H1 (cell line): ENCODE results near the gene LBX1. TPM values are rescaled to one million over a fixed set of nuclear protein-coding genes. Genes with fewer than 3 reads are reported as not detected.

Source experiments
- CEBPB ChIP-seq: IDR thresholded peaks from 2 replicates; pipeline ENCODE4 v1.6.1; 2012; ENCODE audit warnings: low read depth, low read length
- CREB1 ChIP-seq: IDR thresholded peaks from 2 replicates; pipeline ENCODE4 v1.6.1; 2012; ENCODE audit warnings: inconsistent platforms
- GTF2F1 ChIP-seq: IDR thresholded peaks from 2 replicates; pipeline ENCODE4 v1.6.1; 2012; ENCODE audit warnings: low read depth, low read length, improper control_type of control experiment, borderline replicate concordance
- HDAC6 ChIP-seq: IDR thresholded peaks from one replicate; pipeline ENCODE4 v1.7.1; 2012; ENCODE audit warnings: low read depth, mild to moderate bottlenecking, inconsistent platforms, low read length, moderate library complexity
- NANOG ChIP-seq: IDR thresholded peaks from 2 replicates; pipeline ENCODE4 v1.6.1; 2011; ENCODE audit warnings: low read length, low read depth, mild to moderate bottlenecking, inconsistent platforms; ENCODE audit not compliant: insufficient read depth, poor library complexity, severe bottlenecking
- SAP30 ChIP-seq: fragments of 300-600 bp; sonication (generic); IDR thresholded peaks from 2 replicates; pipeline ENCODE4 v1.7.1; 2012; ENCODE audit warnings: low read length, moderate library complexity, mild to moderate bottlenecking, inconsistent platforms; ENCODE audit not compliant: insufficient read depth, insufficient replicate concordance
- SIRT6 ChIP-seq: IDR thresholded peaks from one replicate; pipeline ENCODE4 v1.7.1; 2012; ENCODE audit warnings: low read length, inconsistent platforms
- SP2 ChIP-seq: IDR thresholded peaks from 2 replicates; pipeline ENCODE4 v1.6.1; 2012; ENCODE audit warnings: mild to moderate bottlenecking, low read length, inconsistent platforms
- polyA plus RNA-seq, 7 experiments: library from polyadenylated mRNA; depleted of rRNA in 3 of 7; stranded (reverse) in 5 of 7; unstranded in 2 of 7; fragments of >200 nt in 5 of 7; fragments of 200-250 nt in 2 of 7; gene quantifications; 1 replicate in 5 of 7; 2 replicates in 1 of 7; 4 replicates in 1 of 7; pipeline versions ENCODE4 v1.2.1 to v1.2.3, GENCODE V29; 2011 to 2013; ENCODE audit warnings: missing spikeins in 2 of 7, mixed read lengths in 2 of 7
- total RNA-seq: library from RNA; stranded (reverse); fragmentation: NEBNext Ultra II Directional; extraction: Animal tissue kit (Norgen Biotek cat#: 25700); gene quantifications from 2 replicates; pipeline ENCODE4 v1.2.1, GENCODE V29; 2021
- TF ChIP-seq, protein P1 (sequence below), 3 experiments: IDR thresholded peaks; 1 replicate in 2 of 3; 2 replicates in 1 of 3; pipeline versions ENCODE4 v1.5.1 to v1.6.1; 2011; ENCODE audit warnings: low read length in 3 of 3, mild to moderate bottlenecking in 3 of 3, inconsistent platforms in 2 of 3, low read depth in 1 of 3, moderate library complexity in 1 of 3; ENCODE audit not compliant: insufficient read depth in 1 of 3; ENCODE audit errors: control extremely low read depth in 1 of 3

LBX1 gene
- total and polyA plus RNA-seq, 2 of the 8 experiments (the other 6 are each of a cell fraction or from before 2014, with no cell fraction given), result not detected

DNA sequence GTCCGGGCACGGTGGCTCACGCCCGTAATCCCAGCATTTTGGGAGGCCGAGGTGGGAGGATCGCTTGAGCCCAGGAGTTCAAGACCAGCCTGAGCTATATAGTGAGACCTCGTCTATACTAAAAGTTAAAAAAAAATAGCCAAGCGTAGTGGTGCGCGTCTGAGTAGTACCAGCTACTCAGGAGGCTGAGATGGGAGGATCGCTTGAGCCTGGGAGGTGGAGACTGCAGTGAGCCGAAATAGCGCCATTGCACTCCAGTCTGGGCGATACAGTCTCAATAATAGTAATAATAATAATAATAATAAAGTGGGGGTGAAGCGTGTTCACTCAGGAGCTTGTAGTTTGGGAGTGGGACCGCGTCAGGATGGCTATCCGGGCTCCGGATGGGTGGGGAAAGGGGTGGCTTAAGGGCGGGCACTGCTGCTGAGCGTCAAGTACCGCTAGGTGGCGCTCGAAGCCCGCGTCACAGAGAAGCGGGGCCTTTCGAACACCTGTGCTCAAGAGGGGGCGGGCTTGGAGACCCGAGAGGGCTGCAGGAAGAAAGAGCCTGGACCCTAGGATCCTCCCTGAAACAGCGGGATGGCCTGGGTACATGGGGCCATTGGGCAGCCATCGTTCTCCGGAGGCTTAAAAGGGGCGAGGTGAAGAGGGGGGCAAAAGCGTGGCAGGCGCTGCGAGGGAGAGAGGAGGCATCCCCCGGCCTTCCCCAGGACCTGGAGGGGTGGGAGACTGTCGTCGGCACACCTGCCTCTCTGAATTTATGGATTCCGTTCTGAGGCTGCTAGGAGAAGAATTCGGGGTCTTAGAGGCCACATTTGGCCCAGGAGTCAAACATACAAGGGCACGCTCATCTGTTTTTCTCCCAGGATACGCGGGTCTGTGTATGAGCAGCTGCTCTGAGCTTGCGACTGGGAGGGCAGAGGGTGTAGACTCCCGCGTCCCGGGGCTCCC is 14.5 kb downstream of the LBX1 start (continued):
- no peak for TF ChIP-seq GTF2F1
- TF ChIP-seq SIRT6, result no peak
- TF ChIP-seq SAP30, result no peak
- TF ChIP-seq, protein P1, sequence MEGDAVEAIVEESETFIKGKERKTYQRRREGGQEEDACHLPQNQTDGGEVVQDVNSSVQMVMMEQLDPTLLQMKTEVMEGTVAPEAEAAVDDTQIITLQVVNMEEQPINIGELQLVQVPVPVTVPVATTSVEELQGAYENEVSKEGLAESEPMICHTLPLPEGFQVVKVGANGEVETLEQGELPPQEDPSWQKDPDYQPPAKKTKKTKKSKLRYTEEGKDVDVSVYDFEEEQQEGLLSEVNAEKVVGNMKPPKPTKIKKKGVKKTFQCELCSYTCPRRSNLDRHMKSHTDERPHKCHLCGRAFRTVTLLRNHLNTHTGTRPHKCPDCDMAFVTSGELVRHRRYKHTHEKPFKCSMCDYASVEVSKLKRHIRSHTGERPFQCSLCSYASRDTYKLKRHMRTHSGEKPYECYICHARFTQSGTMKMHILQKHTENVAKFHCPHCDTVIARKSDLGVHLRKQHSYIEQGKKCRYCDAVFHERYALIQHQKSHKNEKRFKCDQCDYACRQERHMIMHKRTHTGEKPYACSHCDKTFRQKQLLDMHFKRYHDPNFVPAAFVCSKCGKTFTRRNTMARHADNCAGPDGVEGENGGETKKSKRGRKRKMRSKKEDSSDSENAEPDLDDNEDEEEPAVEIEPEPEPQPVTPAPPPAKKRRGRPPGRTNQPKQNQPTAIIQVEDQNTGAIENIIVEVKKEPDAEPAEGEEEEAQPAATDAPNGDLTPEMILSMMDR (IDR thresholded peaks at IDR 0.05; ENCODE audit: control extremely low read depth in 1 of 3, insufficient read depth in 1 of 3, low read depth in 1 of 3, low read length in 3 of 3), result peak in 2 of 3 experiments; percentile 88 to 96; a peak in 3 of 4 replicates
- TF ChIP-seq CREB1, result peak; percentile 80
- no peak for TF ChIP-seq SP2
- no peak for TF ChIP-seq NANOG
- no peak for TF ChIP-seq HDAC6
- TF ChIP-seq CEBPB, result no peak
